Measurements from ENCODE around the gene SCAPER. TPM values are rescaled to one million over a fixed set of nuclear protein-coding genes. Genes with fewer than 3 reads are reported as not detected.

SCAPER gene
- total and polyA plus RNA-seq, 2 of the 4 experiments (the other 2 are of a cell fraction), result 2.9 to 9.7 TPM

- Histone ChIP-seq H3K14ac (replicated peaks; ENCODE audit: low read depth, low read length) (no peak overlapping the region), H3K18ac (ENCODE audit: low read depth, low read length) (no peak overlapping the region), H3K4me3 (ENCODE audit: insufficient read depth, low read depth, low read length) (no peak overlapping the region), H2BK20ac (ENCODE audit: low read depth, low read length) (no peak overlapping the region), H3K23ac (ENCODE audit: low read depth, low read length) (no peak overlapping the region), H3K9me1 (ENCODE audit: insufficient read depth, low read length) (0 out of 2 replicates have a peak, but pooled peaks cover under 1% of the 10 kb centered on the region), H3K79me1 (ENCODE audit: low read depth in 1 of 2, low read length in 2 of 2) (peaks cover 3 to 8% of the 10 kb centered on the region in 2 experiments; a peak in 2 of 4 replicates), H2AFZ (replicated peaks; ENCODE audit: low read length, poor library complexity) (no peak overlapping the region), H3K56ac (ENCODE audit: extremely low read depth, insufficient read depth, low read length) (no peak overlapping the region), H4K91ac (ENCODE audit: insufficient read depth, low read depth, low read length) (no peak overlapping the region), H2BK120ac (ENCODE audit: low read depth, low read length) (no peak overlapping the region), H2AK5ac (ENCODE audit: low read depth, low read length) (no peak overlapping the region), H2BK5ac (ENCODE audit: low read depth, low read length, poor library complexity, severe bottlenecking) (no peak overlapping the region), H3K36me3 (ENCODE audit: control insufficient read depth, insufficient read depth, low read length) (peaks cover 6% of the 10 kb centered on the region), H4K20me1 (ENCODE audit: insufficient read depth, low read length) (no peaks in the 10 kb centered on the region; the same call in 1 of the 2 replicates), H2BK15ac (ENCODE audit: low read depth, low read length) (no peak overlapping the region), H3K9ac (ENCODE audit: low read depth, low read length) (no peak overlapping the region), H3K27me3 (ENCODE audit: control insufficient read depth, insufficient read depth, low read length) (no peaks in the 10 kb centered on the region; the same call in 1 of the 2 replicates), H3K4me1 (ENCODE audit: control insufficient read depth, insufficient read depth, low read length) (no peaks in the 10 kb centered on the region), H3K27ac (ENCODE audit: insufficient read depth, low read length) (no peak overlapping the region), H3K9me3 (ENCODE audit: control insufficient read depth, insufficient read depth, low read length) (no peaks in the 10 kb centered on the region), H4K5ac (ENCODE audit: low read depth, low read length) (no peak overlapping the region), H3K4ac (ENCODE audit: low read depth, low read length) (no peak overlapping the region), H4K8ac (ENCODE audit: low read depth in 2 of 2, low read length in 2 of 2) (no peak overlapping the region), H3K4me2 (ENCODE audit: low read depth, low read length) (no peak overlapping the region), H2AK9ac (replicated peaks; ENCODE audit: low read depth, low read length, poor library complexity) (no peak overlapping the region)
- in situ Hi-C loops (cut with MboI; ENCODE audit: low sequenced_read_pairs), result no loop called here
- TF ChIP-seq, protein P1, sequence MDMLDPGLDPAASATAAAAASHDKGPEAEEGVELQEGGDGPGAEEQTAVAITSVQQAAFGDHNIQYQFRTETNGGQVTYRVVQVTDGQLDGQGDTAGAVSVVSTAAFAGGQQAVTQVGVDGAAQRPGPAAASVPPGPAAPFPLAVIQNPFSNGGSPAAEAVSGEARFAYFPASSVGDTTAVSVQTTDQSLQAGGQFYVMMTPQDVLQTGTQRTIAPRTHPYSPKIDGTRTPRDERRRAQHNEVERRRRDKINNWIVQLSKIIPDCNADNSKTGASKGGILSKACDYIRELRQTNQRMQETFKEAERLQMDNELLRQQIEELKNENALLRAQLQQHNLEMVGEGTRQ (IDR thresholded peaks at IDR 0.05; ENCODE audit: low read depth, low read length), result no peak
- TF ChIP-seq MAZ (IDR thresholded peaks at IDR 0.05; ENCODE audit: borderline replicate concordance, low read depth, low read length) (no peak), ELK1 (IDR thresholded peaks at IDR 0.05; ENCODE audit: borderline replicate concordance, low read depth, low read length) (no peak), NFE2L2 (IDR thresholded peaks at IDR 0.05; ENCODE audit: low read depth, low read length) (no peak), BHLHE40 (IDR thresholded peaks at IDR 0.05; ENCODE audit: low read depth, low read length) (no peak), RFX5 (IDR thresholded peaks at IDR 0.05; ENCODE audit: low read depth, low read length) (no peak), RAD21 (IDR thresholded peaks at IDR 0.05; ENCODE audit: low read length) (no peak), MAFK (IDR thresholded peaks at IDR 0.05; ENCODE audit: low read depth, low read length) (no peak), CEBPB (IDR thresholded peaks at IDR 0.05; ENCODE audit: low read depth, low read length) (no peak), CHD1 (IDR thresholded peaks at IDR 0.05; ENCODE audit: low read depth, low read length) (no peak), MXI1 (IDR thresholded peaks at IDR 0.05; ENCODE audit: borderline replicate concordance, low read depth, low read length) (no peak), POLR2A (IDR thresholded peaks at IDR 0.05; ENCODE audit: low read depth, low read length) (no peak), RCOR1 (IDR thresholded peaks at IDR 0.05; ENCODE audit: insufficient replicate concordance, low read length) (no peak)
- ChIA-PET CTCF (interaction anchor here (0.6 to 1.2 kb wide), 3 partner anchors 9 to 30 kb away, joined by 3 to 6 read pairs (median 3); no protein-coding TSS in a partner anchor), POLR2A (ENCODE audit: unreplicated experiment) (no interaction called here)
- no peak for DNase-seq
- dilution Hi-C loops (cut with HindIII; ENCODE audit: low sequenced_read_pairs, unreplicated experiment), result no loop called here
- ATAC-seq (ENCODE audit: low read depth), result no peak
- intact Hi-C loops (cut with micrococcal nuclease), result no loop called here
- BruUV-seq (replicated peaks), result no TSS peak
- WGBS, 2 experiments (ENCODE audit: extremely low coverage in 2 of 2, insufficient read length in 1 of 2), result no CpG with 5 or more reads among the region's 1 CpG
Measured at GRCh38 chr15:76951220-76951619, 46.1 kb upstream of the SCAPER start.
